CD4-positive, alpha-beta T cell treated with Interleukin-15 for 4 hours (primary cell): ENCODE data around the gene MAN1B1.
"Not testable (repeated sequence)": the region's sequence is repeated elsewhere in the genome, so short reads cannot be mapped to it uniquely, and the experiment has no call there.

Experiments
- DNase-seq: peaks from one replicate; pipeline ENCODE4 v3.0.0-alpha.2; 2020; ENCODE audit warnings: low spot score

MAN1B1 gene

DNA sequence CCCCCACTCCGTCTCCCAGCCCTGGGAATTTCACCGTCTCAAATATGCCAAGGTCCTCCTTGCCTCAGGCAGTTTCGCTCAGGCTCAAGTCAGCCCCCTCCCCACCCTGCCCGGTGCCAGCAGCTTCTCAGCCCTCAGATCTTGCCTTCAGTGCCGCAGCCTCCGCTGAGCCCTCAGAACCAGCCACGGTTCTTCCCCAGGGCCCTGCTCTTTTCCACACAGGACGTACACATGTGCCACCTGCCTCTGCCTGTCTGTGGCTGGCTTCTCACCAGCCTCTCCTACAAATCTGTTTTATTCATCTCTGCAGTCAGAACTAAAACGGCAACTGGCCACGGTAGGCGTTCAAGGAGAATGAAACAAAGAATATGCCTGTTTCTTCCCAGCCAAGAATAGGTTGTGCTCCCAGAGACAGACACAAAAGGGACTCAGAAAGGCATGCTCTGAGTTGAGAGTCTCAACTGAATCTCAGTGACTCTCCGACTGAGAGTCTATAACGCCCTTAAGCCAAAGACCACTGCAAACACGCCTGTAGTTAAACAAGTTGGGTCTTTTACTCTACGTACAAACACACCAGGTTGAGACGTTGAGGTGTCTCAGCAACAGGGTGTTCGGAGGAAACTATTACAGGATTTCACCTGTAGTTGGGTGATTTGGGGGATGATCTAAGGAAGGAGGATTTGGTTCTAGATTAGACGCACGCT, 41.5 kb downstream of the MAN1B1 start:
- no peak for DNase-seq

DNA sequence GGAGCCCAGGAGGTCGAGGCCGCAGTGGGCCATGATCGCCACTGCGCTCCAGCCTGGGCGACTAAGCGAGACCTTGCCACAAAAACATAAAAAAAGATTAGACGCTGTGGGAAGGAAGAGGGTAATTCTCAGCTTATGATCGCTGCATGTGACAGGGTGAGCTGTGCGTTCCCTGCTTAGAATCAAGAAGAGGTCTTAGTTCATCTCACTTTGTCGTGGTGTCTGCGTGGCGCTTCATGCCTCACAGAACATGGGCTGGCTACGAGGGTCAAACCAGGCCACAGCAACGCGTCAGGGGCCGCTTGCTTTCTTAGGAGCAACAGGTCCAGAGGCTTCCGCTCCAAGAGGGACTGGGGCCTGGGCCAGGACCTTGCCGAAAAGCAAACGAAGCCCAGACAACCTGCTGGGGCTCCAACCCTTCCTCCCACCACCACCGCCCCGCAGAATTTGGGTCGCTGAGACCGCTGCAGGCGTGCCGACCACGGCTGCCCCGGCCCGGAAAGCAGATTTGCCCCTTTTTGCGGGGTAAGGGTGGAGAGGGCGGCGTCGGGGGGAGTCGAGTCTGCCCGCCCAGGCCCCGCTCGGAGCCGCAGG, 42.2 kb downstream of the MAN1B1 start:
- DNase-seq: no peak

DNA sequence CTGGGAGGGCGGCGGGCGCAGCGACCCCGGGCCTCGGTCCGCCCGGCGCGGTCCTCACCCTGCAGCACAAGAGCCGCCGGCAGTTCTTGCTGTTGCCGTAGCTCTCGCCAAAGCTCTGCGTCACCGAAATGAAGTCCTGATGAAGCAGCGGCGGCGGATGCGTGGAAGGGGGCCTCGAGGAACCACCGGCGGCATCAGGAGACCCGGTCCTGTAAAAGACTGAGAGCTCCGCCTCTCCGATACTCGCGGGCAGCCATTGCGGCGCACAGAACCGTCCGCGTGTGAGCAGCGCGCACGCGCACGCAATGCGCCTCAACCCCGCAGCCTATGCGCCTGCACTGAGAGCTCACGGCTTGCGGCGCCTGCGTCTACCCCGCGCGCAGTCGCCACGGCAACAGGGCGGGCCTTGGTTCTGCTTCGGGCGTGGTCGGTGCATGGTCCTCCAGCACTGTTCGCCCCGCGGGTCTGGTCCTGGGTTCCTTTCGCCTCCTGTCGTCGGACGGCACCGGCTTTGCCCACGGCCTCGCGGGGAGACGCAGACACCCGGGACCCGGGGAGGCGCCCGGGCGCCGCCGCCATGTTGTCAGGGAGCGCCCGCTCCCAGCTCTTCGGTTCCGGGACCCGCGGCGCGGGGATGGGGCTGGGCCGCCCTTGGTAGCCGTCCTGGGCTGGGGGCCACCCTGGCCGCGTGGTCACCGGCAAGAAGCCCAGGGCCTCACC, 42.8 kb downstream of the MAN1B1 start:
- DNase-seq: peak; percentile 90

DNA sequence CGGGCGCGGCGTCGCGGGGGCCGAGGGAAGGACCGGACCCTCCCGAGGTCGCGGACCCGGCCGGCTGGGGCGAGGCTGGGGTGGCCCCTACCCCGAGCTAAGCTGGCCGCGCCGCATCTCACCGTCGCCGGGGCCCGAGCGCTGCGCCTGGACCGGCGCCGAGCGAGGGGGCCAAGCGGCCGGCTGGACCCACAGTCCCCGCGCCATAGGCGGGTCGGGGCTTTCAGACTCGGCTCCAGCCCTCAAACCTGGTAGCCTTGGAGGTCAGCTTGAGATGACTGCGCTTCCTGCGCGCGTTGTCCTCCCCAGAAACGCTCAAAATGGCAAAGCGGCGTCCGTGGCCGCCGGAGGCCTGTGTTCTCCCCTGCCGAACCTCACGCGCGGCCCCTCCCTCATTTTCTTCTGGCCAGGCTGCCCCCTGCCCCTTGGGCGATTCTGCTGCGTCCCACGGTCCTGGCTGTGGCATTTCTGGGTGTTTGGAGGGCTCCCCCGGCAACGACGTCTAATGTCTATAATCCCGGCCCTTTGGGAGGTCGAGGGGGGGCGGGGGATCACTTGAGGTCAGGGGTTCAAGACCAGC, 43.5 kb downstream of the MAN1B1 start:
- DNase-seq: no peak

DNA sequence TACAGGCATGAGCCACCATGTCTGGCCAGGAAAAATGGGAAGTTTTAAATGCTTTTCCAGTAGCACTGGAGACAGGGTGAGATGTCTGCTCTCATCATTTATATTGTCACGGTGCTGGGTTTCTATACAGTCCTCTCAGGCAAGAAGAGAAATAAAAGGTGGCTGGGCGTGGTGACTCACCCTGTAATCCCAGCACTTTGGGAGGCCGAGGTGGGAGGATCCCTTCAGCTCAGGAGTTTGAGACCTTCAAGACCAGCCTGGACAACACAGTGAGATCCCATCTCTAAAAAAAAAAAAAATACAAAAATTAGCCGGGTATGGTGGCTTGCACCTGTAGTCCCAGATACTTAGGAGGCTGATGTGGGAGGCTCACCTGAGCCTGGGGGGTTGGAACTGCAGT, 47.4 kb downstream of the MAN1B1 start:
- DNase-seq: no peak

DNA sequence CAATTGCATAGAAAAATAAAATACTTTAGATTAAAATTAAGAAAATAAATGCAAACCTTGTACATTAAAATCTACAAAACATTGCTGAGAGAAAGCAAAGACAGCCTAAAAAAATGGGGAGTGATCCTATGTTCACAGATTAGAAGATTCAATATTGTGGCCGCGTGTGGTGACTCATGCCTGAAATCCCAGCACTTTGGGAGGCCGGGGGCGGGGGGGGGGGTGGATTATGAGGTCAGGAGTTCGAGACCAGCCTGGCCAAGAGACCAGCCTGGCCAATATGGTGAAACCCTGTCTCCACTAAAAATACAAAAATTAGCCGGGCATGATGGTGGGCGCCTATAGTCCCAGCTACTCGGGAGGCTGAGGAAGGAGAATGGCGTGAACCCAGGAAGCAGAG, 48.4 kb downstream of the MAN1B1 start:
- not testable (repeated sequence) for DNase-seq

DNA sequence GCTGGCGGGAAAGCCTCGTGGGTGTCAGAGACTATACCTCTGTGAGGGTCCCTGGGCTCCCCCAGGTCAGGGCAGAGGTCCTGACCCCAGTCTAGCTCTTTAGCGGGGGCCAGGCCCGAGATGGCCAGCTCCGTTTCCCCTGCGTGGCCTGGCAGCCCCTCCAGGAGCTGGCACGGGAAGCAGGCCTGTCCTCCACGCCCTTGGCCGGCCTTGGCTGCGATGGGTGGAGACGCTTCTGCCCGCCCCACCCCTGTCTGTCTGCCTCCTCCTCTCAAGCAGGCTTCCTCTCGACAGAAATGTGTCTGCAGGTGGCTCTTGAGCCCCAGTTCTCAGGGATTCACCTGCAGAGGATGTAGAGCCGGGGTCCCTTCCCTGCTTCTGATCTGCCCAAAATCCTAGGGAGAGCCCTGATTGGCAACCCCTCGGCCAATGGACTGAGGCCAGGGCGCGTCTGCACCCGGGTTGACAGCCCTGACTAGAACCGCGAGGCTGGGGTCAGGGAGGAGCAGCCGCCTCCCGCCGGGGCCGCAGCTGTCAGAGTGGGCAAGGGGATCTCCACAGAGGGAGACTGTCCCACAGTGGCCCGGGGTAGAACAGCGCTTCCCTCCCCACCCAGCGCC, 49.6 kb downstream of the MAN1B1 start:
- DNase-seq: no peak

DNA sequence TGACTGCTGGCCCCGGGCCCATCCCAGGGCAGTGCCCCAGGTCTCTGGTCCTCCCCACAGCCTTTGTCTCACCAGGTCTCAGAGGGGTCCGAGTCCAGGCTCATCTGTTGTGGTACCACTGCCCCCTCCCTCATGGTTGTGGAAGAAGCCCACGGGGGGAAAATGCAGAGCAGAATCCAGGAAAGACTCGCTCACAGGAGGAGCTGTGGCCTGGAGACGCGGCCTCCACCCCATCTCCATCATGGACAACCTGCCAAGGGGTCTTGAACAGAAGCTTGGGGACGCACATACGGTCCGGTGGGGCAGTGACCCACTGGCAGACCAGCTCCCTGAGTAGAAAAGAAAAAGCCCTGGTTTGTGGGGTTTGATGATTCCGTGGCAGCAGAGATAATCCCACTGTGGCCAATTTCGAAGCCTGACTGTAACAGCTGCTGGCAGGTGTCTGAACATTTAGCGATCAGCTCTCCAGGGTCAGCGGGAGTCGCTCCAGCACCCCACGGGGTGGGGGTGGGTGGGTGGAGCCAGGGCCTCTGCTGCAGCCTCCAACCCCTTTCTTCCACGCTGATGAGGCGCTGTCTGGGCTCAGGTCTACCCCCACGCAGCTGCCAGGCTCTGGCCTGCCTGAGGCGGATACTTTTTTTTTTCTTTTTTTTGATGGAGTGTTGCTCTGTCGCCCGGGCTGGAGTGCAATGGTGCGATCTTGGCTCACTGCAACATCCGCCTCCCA, 50.3 kb downstream of the MAN1B1 start:
- DNase-seq: no peak

DNA sequence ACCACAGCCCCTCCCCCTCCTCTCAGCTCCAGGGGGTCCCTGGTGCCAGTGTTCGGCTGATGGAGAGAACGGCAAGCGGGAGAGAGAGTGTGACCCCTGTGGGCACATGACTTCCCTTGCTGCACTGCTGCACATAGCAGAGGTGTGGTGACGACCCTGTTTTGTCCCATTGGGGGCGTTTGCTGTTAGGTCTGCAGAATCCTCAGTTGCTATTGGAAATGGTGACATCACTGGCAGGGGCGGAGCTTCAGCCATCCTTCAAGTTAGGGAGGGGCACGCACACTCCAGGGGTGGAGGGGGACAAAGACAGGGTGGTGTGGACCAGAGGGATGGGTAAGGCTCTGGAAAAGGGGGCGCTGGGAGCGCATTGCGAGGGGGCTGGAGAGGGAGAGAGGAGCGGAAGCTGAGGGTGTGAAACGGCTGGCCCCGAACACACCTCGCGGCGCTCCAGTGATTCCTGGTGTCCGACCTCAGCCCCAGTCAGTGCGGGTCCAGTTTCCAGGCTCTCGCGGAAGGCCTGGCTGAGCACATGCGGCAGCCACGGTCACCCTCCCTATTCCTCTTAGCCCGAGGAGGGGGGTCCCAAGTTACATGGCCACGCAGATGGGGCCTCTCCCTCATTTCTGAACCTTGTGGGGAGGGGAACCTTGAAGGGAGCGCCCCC, 51.4 kb downstream of the MAN1B1 start:
- no peak for DNase-seq

DNA sequence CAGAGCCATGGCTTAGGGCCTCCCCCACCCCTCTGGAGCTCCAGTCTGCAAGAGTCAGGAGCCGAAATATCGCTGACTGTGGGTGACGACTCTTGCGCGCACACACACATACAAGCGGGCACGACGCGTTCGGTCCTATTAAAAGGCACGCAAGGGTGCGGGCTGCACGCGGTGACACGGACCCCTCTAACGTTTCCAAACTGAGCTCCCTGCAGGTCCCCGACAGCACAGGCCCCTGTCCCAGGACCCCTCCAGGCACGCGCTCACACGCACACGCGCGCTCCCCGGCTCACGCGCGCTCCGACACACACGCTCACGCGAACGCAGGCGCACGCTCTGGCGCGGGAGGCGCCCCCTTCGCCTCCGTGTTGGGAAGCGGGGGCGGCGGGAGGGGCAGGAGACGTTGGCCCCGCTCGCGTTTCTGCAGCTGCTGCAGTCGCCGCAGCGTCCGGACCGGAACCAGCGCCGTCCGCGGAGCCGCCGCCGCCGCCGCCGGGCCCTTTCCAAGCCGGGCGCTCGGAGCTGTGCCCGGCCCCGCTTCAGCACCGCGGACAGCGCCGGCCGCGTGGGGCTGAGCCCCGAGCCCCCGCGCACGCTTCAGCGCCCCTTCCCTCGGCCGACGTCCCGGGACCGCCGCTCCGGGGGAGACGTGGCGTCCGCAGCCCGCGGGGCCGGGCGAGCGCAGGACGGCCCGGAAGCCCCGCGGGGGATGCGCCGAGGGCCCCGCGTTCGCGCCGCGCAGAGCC, 52.1 kb downstream of the MAN1B1 start, which contains the start of gene GRIN1:
Gene GRIN1 (plus strand): TSS at position 433 of the 746 bp plus-strand sequence. CDS start 333 bp downstream, outside the sequence.
- DNase-seq: no peak

DNA sequence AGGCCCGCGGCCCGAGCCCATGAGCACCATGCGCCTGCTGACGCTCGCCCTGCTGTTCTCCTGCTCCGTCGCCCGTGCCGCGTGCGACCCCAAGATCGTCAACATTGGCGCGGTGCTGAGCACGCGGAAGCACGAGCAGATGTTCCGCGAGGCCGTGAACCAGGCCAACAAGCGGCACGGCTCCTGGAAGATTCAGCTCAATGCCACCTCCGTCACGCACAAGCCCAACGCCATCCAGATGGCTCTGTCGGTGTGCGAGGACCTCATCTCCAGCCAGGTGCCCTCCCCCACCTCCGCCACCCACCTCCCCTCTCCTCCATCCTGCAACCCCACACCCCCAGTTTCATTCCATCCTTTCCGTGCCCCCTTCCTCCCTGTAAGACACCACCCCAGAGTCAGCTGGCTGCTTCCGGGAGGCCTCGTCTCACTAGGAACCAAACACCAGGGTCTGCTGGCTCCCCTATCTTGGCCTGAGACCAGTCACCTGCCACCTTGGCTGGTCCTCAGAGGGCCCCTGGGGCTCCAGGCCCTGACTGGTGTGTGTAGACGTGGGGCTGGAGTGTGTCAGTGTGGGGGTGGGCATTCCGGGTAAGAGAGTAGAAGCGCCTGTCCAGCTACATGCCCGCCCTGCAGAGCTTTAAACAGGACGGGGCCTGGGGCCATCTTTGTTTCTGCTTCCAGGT, 52.8 kb downstream of the MAN1B1 start:
- no peak for DNase-seq

DNA sequence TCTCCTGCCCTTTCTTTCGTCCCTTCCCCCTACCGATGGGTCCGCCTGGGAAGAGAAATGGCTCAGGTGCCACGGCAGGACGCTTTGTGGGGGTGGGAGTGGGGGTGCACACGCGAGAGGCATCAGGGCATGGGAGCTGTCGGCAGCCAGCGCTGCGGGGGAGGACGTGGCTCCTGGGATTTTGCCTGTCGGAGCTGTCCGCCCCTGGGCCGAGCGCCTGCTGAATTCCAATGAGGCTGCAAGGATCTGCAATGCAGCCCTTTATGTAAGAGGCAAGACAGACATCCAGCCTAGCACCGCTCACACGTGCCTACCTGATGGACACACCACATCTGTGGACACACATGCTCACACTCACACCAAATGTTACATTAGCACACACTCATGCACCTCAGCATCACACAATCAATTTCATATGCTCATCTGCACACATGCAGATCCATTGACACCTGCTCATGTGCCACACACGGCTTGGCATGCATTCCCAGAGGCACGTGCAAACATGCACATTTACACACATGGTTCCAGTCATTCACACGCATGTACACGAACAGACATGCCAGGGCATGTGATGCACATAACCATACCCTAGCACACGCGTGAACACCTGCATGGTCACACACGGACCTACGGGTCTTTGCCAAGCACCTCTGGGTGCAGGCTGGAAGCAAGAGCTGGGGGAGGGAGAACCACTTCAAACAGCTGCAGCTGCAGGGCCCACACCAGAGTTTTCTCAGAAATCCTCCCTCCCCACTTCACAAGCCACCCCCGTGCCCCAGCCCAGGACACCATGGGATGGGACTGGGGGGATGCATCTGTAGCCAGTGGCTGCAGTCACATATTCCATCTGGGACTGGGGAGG, 53.6 kb downstream of the MAN1B1 start:
- DNase-seq: no peak

DNA sequence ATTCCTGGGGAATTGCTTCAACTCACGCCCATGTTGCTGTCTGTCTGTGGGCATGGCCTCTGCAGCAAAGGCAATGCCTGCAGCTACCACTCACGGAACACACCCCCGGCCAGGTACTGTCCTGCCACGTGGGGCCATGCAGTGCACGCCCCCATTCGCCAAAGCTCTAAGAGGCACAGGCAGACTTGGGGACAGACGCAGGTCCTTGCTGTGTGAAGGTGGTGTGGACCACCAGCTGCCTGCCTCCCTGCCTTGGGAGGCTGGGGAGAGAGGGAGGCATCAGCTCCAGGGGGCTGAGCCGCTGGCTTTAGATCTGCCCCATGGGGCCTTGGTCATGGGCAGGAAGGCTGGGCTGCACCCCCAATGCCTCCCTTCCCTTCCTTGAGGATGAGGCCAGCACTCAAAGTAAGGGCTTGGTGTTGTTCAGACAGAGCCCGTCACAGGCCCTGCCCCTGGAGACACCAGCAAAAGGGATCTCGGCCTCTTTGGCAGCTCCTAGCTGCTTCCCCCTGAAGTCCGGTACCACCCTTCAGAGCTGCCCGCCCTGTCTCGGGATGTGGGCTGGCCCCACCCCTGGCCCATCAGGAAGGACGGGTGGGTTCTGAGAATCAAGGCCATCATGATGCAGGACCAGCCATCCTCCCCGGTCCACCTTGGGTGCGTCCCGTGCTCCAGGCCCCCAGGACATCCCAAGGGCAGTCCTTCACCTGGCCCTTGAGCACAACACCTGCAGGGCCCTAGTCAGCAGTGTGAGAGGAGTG, 54.4 kb downstream of the MAN1B1 start:
- DNase-seq: no peak

DNA sequence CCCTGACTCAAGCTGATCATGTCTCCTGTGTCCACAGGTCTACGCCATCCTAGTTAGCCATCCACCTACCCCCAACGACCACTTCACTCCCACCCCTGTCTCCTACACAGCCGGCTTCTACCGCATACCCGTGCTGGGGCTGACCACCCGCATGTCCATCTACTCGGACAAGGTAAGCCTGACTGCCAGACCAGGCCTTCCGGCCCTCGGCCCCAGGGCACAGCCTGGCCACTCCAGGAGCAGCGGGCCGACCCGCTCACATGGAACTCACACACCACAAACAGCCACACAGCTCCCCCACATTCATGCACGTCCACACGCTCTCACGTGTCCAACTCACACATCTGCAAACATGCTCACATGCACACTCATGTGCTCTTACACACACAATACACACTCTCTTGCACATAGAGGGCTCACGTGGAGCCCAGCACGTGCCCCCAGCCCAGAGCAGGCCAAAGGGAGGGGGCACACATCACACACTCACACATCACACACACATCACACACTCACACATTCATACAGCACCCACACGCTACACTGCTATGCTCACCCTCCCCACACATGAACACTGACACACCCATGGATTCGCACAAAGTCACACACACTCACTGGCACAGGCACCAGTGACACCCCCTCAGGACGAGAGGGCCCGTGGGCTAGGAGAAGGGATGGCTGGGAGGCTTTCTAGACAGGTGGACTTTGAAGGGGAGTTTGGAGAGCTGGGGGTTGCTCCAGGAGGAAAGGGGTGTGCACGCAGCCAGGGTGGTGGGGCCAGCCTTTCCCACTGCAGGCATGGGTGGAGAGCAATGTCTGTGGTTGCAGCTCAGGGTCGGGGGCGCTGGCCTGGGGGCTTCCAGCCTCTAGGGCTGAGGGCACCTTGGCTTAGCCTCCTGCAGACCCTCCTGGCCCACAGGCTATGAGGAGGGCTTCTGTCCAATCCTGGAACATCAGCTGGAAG, 55.5 kb downstream of the MAN1B1 start:
- DNase-seq: no peak

DNA sequence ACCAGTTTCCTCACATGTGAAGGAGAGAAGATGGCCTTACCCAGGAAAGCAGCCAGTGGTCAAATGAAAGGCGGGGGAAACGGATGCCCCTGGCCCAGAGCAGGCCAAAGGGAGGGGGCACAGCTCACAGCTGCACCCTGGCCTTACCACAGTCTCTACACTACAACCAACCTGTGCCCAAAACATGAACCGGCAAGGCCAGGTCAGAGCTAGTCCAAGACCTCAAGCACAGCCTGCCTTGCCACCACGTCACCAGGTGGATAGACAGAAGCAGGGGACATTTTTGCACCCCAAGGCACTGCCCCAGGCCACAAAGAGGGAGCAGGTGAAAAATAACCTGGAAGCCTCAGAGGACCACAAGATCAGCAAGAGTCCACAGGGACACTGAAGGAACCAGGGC, 56.7 kb downstream of the MAN1B1 start:
- no peak for DNase-seq

DNA sequence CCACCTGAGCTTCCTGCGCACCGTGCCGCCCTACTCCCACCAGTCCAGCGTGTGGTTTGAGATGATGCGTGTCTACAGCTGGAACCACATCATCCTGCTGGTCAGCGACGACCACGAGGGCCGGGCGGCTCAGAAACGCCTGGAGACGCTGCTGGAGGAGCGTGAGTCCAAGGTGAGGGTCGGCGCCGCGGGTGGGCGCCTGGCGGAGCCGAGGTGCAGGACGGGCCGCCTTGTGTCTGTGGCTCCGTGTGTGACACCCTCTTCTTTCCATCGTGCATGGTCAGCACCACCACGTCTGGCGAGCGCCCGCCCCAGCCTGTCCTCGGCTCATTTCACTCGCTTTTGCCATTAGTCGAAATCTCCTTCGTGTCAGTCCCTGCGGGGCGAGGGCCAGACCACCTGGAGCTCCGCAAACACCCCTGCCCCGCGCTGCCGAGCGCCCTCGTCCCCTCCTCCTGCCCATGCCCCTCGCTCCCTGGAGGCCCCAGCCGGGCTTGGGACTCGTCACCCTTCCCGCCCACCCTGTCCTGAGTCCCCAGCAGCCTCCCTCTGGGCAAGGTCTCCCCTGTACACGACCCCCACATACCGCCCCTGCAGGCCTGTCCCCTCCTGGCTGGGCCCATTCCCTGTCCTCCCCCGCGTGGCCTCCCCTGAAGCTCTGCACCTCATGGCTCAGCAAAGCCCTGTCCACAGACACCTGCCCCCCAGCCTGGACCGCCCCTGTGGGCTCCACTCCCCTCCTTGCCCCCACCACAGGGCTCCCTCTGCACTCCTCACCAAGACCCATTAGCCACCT, 59.1 kb downstream of the MAN1B1 start:
- no peak for DNase-seq
